Right ventricle myocardium superior (tissue), 1 donor: Measurements from ENCODE around the gene DGKH. TPM values are rescaled to one million over a fixed set of nuclear protein-coding genes. Genes with fewer than 3 reads are reported as not detected.

Source experiments
- ATAC-seq: fragments of 200-7000 bp; cut with Tn5 transposase; one replicate; pipeline ENCODE4 v1.9.1; 2020; ENCODE audit warnings: mild to moderate bottlenecking; ENCODE audit not compliant: poor library complexity
- DNase-seq: peaks from one replicate; pipeline ENCODE4 v3.0.0-alpha.2; 2020
- intact Hi-C: fragments of 100-400 bp; cut with DNase I; formaldehyde crosslinking; loops from one replicate; pipeline ENCODE4 v1.11.2; 2022
- total RNA-seq: library from RNA; stranded (reverse); fragmentation: NEBNext Ultra II Directional; extraction: Animal tissue kit (Norgen Biotek cat#: 25700); gene quantifications from one replicate; pipeline ENCODE4 v1.2.1, GENCODE V29; 2021
- donor health status: DM: no; HTN: yes; CAD: no; lungs with severe emphysema.

DGKH gene
- total RNA-seq, 1 donor from 2014 or later: 4.2 TPM

GRCh38 chr13:42247883-42248282, 199.4 kb downstream of the DGKH start:
- intact Hi-C loops: no loop called here
- ATAC-seq (no peak), DNase-seq (no peak)

- intact Hi-C loops: no loop called here
- ATAC-seq (no peak), DNase-seq (no peak)
Measured at GRCh38 chr13:42255886-42256285, 207.4 kb downstream of the DGKH start.

GRCh38 chr13:42258747-42259146, 210.3 kb downstream of the DGKH start:
- DNase-seq (no peak), ATAC-seq (no peak)
- intact Hi-C loops: no loop called here

GRCh38 chr13:42259515-42259914, 211.1 kb downstream of the DGKH start:
- DNase-seq (no peak), ATAC-seq (no peak)
- intact Hi-C loops: no loop called here

GRCh38 chr13:42260903-42261654, 212.6 kb downstream of the DGKH start:
- DNase-seq (no peak), ATAC-seq (no peak)
- intact Hi-C loops: no loop called here

- intact Hi-C loops: no loop called here
- ATAC-seq: peak; percentile 39
Measured at GRCh38 chr13:42266473-42266872, 218.0 kb downstream of the DGKH start.

GRCh38 chr13:42270160-42270856, 221.9 kb downstream of the DGKH start:
- intact Hi-C loops: no loop called here
- ATAC-seq (no peak), DNase-seq (no peak)

More at GRCh38 chr13:42266473-42266872, 218.0 kb downstream of the DGKH start:
- DNase-seq: no peak

GRCh38 chr13:42270857-42271215, 222.4 kb downstream of the DGKH start:
- intact Hi-C loops: no loop called here
- no peak for ATAC-seq
- no peak for DNase-seq

GRCh38 chr13:42271337-42272114, 223.1 kb downstream of the DGKH start:
- intact Hi-C loops: no loop called here
- peak; percentile 94 for DNase-seq
- peak; percentile 96 for ATAC-seq

- peak; percentile 71 for ATAC-seq
- intact Hi-C loops: no loop called here
- peak; percentile 68 for DNase-seq
Measured at GRCh38 chr13:42272115-42272803, 223.8 kb downstream of the DGKH start, which contains the start of gene AKAP11. Gene AKAP11, plus strand, starts transcription at chr13:42272152. Its CDS starts 14,197 bp downstream, at chr13:42286349.

GRCh38 chr13:42272804-42273175, 224.3 kb downstream of the DGKH start:
- intact Hi-C loops: no loop called here
- DNase-seq (no peak), ATAC-seq (no peak)

GRCh38 chr13:42274386-42275097, 226.1 kb downstream of the DGKH start:
- no peak for ATAC-seq
- intact Hi-C loops: no loop called here
- DNase-seq: no peak

GRCh38 chr13:42275098-42275471, 226.6 kb downstream of the DGKH start:
- ATAC-seq (no peak), DNase-seq (no peak)
- intact Hi-C loops: no loop called here

GRCh38 chr13:42275506-42275905, 227.1 kb downstream of the DGKH start:
- no peak for ATAC-seq
- no peak for DNase-seq
- intact Hi-C loops: no loop called here

GRCh38 chr13:42276683-42277082, 228.2 kb downstream of the DGKH start:
- DNase-seq (no peak), ATAC-seq (no peak)
- intact Hi-C loops: no loop called here

- ATAC-seq (no peak), DNase-seq (no peak)
- intact Hi-C loops: no loop called here
Measured at GRCh38 chr13:42277618-42278276, 229.3 kb downstream of the DGKH start.

GRCh38 chr13:42279080-42279479, 230.6 kb downstream of the DGKH start:
- intact Hi-C loops: no loop called here
- ATAC-seq (no peak), DNase-seq (no peak)

- intact Hi-C loops: no loop called here
- DNase-seq: no peak
- no peak for ATAC-seq
Measured at GRCh38 chr13:42279986-42280385, 231.5 kb downstream of the DGKH start.
